Stimulated activated naive CD8-positive, alpha-beta T cell treated with anti-CD3 and anti-CD28 coated beads, Interleukin-15, amount 100 ng/mL, for 72 hours (primary cell): ENCODE results near the gene DELE1.

Source experiments
- ATAC-seq: fragments of 150-1000 bp; cut with Tn5 transposase; 2 replicates; pipeline ENCODE4 v1.10.0; 2021; ENCODE audit warnings: mild to moderate bottlenecking, moderate library complexity
- DNase-seq, 2 donors: peaks; one replicate each; pipeline ENCODE4 v3.0.0; 2021 to 2022
- H3K27ac Mint-ChIP-seq, 2 donors: one replicate each; pipeline ENCODE4 v1.8.0; 2022; ENCODE audit warnings: mild to moderate bottlenecking in 2 of 2, mixed read lengths in 2 of 2, moderate library complexity in 2 of 2
- H3K27me3 Mint-ChIP-seq: one replicate; pipeline ENCODE4 v1.8.0; 2022; ENCODE audit warnings: mixed read lengths
- H3K4me1 Mint-ChIP-seq: one replicate; pipeline ENCODE4 v1.8.0; 2022; ENCODE audit warnings: mild to moderate bottlenecking, mixed read lengths
- H3K4me3 Mint-ChIP-seq, 2 donors: one replicate each; pipeline ENCODE4 v1.8.0; 2022; ENCODE audit warnings: mild to moderate bottlenecking in 2 of 2, mixed read lengths in 2 of 2, moderate library complexity in 1 of 2
- H3K9me3 Mint-ChIP-seq, 2 donors: one replicate each; pipeline ENCODE4 v1.8.0; 2022; ENCODE audit warnings: mixed read lengths in 2 of 2

The DELE1 gene

DNA sequence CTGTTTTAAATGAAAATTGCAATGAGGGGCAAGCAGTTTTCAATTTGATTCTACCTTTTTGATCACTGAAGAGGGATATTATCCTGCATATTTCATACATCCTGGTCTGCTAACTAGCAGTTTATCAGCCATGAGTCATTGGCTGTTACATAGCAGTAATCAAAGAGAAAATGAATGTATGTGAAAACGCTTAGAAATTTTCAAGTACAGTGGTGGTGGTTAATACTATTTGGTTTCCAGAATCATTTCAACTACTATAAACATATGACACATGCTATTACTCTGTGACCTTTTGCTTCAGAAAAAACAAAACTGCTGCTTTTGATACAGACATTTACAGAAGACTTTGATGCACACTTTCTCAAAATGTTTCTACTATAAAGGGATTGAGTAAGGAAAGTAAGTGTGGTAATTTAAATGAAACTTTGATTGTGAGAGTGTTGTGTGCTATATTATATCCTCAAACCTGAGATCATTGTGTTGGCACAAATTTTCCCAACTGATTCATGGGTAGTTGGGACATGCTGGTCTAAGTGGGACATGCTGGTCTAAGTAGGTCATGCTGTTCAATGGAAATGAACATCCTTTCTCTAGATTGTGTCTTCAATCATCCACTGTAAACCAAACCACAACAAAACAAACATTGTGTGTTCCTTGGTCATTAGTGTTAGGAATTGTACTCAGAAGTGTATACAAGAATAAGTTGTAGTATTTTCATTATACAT, 50.4 kb downstream of the DELE1 start:
- peaks cover 50% of the 10 kb centered on the region for H3K4me1 Mint-ChIP-seq
- no peaks in the 10 kb centered on the region for H3K27me3 Mint-ChIP-seq
- peak; percentile 21 for ATAC-seq
- H3K27ac Mint-ChIP-seq = peak overlapping the region; percentile 88 to 89
- DNase-seq = no peak
- H3K4me3 Mint-ChIP-seq = peak overlapping the region; percentile 49 to 61
- H3K9me3 Mint-ChIP-seq = no peaks in the 10 kb centered on the region

DNA sequence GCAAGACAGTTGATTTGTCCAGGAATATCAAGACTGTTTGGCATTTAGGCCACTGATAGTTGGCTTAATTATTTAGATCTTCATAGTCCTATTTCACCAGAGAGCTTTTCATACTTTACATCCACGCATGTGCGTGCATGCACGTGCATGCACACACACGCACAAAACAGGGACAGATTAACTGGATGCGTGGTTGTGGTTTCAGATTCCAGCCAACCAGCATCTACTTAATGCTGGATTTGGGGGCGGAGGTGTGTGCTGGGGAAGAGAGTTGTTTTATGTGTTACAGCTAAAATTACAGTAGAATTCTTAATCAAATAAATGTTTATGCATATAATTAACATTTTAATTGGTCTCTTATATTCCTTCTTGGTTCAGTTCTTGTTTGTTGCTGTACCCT, 52.5 kb downstream of the DELE1 start:
- Mint-ChIP-seq H3K9me3 (no peaks in the 10 kb centered on the region), H3K27ac (no peak overlapping the region), H3K4me1 (peaks cover 32% of the 10 kb centered on the region), H3K27me3 (no peaks in the 10 kb centered on the region), H3K4me3 (no peak overlapping the region)
- ATAC-seq (no peak), DNase-seq (no peak)

DNA sequence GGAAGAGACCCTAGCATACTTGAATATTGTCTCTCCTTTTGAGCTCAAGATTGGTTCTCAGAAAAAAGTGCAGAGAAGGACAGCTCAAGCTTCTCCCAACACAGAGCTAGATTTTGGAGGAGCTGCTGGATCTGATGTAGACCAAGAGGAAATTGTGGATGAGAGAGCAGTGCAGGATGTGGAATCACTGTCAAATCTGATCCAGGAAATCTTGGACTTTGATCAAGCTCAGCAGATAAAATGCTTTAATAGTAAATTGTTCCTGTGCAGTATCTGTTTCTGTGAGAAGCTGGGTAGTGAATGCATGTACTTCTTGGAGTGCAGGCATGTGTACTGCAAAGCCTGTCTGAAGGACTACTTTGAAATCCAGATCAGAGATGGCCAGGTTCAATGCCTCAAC, 54.7 kb downstream of the DELE1 start:
- DNase-seq (no peak), ATAC-seq (no peak)
- peaks cover 23% of the 10 kb centered on the region for H3K4me1 Mint-ChIP-seq
- no peak overlapping the region for H3K27ac Mint-ChIP-seq
- H3K4me3 Mint-ChIP-seq = no peak overlapping the region
- H3K9me3 Mint-ChIP-seq = no peaks in the 10 kb centered on the region
- H3K27me3 Mint-ChIP-seq = no peaks in the 10 kb centered on the region

GRCh38 chr5:141982626-141983025, 59.0 kb downstream of the DELE1 start:
- Mint-ChIP-seq H3K4me3 (no peak overlapping the region), H3K27me3 (no peaks in the 10 kb centered on the region), H3K27ac (no peak overlapping the region), H3K9me3 (no peaks in the 10 kb centered on the region), H3K4me1 (no peaks in the 10 kb centered on the region)
- no peak for ATAC-seq
- no peak for DNase-seq

- Mint-ChIP-seq H3K27ac (no peak overlapping the region), H3K9me3 (no peaks in the 10 kb centered on the region), H3K27me3 (no peaks in the 10 kb centered on the region), H3K4me3 (no peak overlapping the region), H3K4me1 (no peaks in the 10 kb centered on the region)
- no peak for ATAC-seq
- no peak for DNase-seq
Measured at GRCh38 chr5:141986072-141986471, 62.4 kb downstream of the DELE1 start.

DNA sequence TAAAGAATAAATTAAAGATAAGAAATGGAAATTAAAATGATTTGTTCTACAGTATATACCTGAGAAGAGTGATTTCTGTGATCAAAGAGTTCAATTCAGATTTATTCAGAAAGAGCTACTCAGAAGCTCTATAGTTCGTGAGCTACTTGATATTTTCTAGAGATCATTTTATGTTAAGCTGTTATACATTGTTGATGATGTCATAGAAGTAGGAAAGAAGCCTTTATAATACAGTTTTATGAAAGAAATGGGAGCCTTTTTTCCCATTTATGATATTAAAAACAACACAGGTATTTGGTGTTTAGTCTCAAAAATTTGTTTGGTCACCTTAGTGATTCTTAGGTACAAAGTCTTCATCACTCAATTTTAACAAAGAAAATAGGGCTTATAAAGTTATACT, 66.0 kb downstream of the DELE1 start:
- no peak overlapping the region for H3K27ac Mint-ChIP-seq
- peaks cover 11% of the 10 kb centered on the region for H3K4me1 Mint-ChIP-seq
- no peak for DNase-seq
- H3K9me3 Mint-ChIP-seq = no peaks in the 10 kb centered on the region
- H3K27me3 Mint-ChIP-seq = no peaks in the 10 kb centered on the region
- no peak overlapping the region for H3K4me3 Mint-ChIP-seq
- ATAC-seq = no peak
